T-helper 1 cell treated with Interleukin-12 subunit alpha and Interleukin-12 subunit beta and Interleukin-4 antibody, amounts not matched to agents 30 μg/mL and 1 μg/mL, for 36 hours (primary cell): Measurements from ENCODE around the gene PACSIN1.

ENCODE experiments used
- H3K27ac Mint-ChIP-seq: one replicate; pipeline ENCODE4 v1.8.0; 2021; ENCODE audit warnings: mild to moderate bottlenecking, mixed read lengths
- H3K27me3 Mint-ChIP-seq: one replicate; pipeline ENCODE4 v1.8.0; 2021; ENCODE audit warnings: low read depth, mixed read lengths
- H3K36me3 Mint-ChIP-seq: one replicate; pipeline ENCODE4 v1.8.0; 2021; ENCODE audit warnings: low read depth, mixed read lengths
- H3K4me1 Mint-ChIP-seq: one replicate; pipeline ENCODE4 v1.8.0; 2021; ENCODE audit warnings: low read depth, mixed read lengths
- H3K4me3 Mint-ChIP-seq: one replicate; pipeline ENCODE4 v1.8.0; 2021; ENCODE audit warnings: mild to moderate bottlenecking, moderate library complexity, mixed read lengths
- H3K9me3 Mint-ChIP-seq: one replicate; pipeline ENCODE4 v1.8.0; 2021; ENCODE audit warnings: mixed read lengths

The PACSIN1 gene, protein sequence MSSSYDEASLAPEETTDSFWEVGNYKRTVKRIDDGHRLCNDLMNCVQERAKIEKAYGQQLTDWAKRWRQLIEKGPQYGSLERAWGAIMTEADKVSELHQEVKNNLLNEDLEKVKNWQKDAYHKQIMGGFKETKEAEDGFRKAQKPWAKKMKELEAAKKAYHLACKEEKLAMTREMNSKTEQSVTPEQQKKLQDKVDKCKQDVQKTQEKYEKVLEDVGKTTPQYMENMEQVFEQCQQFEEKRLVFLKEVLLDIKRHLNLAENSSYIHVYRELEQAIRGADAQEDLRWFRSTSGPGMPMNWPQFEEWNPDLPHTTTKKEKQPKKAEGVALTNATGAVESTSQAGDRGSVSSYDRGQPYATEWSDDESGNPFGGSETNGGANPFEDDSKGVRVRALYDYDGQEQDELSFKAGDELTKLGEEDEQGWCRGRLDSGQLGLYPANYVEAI

DNA sequence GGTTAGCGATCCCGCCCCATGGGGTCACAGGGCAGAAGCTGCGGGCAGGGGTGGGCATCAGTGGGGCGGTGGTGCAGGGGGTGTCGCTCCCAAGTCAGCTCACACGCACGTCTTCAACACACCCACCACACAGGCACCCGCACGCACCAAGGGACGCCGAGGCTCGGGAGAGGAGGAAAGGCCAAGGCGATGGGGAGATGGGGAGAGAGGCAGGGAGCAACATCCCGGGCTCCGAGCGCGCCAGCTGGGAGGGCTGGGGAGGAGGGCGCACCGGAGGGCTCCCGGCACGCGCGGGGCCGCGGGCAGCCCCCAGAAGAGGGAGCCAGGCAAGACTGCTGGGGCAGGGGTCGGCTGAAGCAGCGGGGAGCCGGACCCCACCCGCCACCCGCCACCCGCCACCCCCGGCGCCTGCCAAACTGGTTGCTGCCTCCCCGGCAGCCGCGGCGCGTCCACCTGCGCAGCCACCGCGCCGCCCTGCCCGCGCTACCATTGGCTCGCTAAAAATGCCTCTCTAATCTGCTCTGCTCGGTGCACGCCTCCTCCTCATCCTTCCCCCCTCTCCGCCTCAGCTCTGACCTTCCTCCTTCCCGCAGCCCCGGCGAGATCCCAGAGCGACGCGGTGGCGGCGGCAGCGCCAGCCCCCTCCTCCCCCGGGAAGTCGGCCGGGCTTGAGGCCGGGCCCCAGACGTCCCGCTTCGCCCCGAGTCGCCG is at the start of gene PACSIN1:
Gene PACSIN1 (plus strand): TSS at position 546 of the 711 bp plus-strand sequence. CDS start 60,230 bp downstream, outside the sequence.
- Mint-ChIP-seq H3K4me1 (peaks cover 8% of the 10 kb centered on the region), H3K9me3 (no peaks in the 10 kb centered on the region), H3K27ac (no peak within 1 kb of the TSS), H3K27me3 (peaks cover 37% of the 10 kb centered on the region), H3K4me3 (peak within 1 kb of the TSS; percentile 42), H3K36me3 (no peaks in the 10 kb centered on the region)

DNA sequence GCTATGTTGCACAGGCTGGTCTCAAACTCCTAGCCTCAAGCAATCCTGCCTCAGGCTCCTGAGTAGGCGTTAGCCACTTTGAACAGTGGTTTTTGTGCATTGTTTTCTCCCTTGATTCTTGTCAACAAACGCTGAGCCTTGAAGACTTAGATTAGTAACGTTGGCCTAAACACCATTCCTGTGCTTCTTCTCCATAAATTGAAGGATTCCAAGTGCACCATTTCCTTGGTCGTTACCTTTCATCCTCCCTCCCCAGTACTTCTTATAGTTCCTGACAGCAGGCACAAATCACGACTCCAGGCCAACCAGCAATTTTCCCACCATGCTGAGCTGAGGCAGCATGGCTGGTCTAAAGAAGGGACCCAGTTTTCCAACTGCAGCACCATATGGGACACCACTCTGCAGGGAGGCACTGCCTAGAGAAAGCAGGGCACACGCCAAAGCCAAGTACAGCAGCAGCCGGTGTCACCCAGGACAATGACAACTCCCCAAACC is 49.0 kb upstream of the PACSIN1 start:
- no peak overlapping the region for H3K4me3 Mint-ChIP-seq
- peaks cover 52% of the 10 kb centered on the region for H3K36me3 Mint-ChIP-seq
- no peak overlapping the region for H3K27ac Mint-ChIP-seq

GRCh38 chr6:34418367-34418766 is 47.5 kb upstream of the PACSIN1 start:
- no peaks in the 10 kb centered on the region for H3K27me3 Mint-ChIP-seq

More for the DNA sequence above, 49.0 kb upstream of the PACSIN1 start:
- no peaks in the 10 kb centered on the region for H3K27me3 Mint-ChIP-seq
- H3K9me3 Mint-ChIP-seq, result no peaks in the 10 kb centered on the region
- peaks cover 8% of the 10 kb centered on the region for H3K4me1 Mint-ChIP-seq

DNA sequence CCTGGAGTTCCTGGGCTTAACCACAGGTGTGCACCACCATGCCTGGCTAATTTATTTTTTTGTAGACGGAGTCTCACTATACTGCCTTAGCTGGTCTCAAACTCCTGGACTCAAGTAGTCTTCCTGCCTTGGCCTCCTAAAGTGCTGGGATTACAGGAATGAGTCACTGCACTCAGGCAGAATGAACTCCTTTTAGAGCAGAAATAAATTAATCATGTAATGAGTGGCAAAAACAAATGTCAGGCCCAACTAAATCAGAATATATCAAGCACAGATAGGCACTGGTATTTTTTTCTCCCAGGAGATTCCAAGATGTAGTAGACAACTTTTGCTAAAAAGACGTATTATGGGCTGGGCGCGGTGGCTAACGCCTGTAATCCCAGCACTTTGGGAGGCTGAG is 42.6 kb upstream of the PACSIN1 start:
- Mint-ChIP-seq H3K27ac (no peak overlapping the region), H3K36me3 (peaks cover 45% of the 10 kb centered on the region), H3K4me1 (peaks cover 20% of the 10 kb centered on the region), H3K9me3 (no peaks in the 10 kb centered on the region), H3K27me3 (no peaks in the 10 kb centered on the region), H3K4me3 (no peak overlapping the region)

More at GRCh38 chr6:34418367-34418766, 47.5 kb upstream of the PACSIN1 start:
- Mint-ChIP-seq H3K36me3 (peaks cover 53% of the 10 kb centered on the region), H3K4me3 (no peak overlapping the region), H3K9me3 (no peaks in the 10 kb centered on the region), H3K27ac (no peak overlapping the region), H3K4me1 (peaks cover 11% of the 10 kb centered on the region)

GRCh38 chr6:34424200-34425131 is 41.4 kb upstream of the PACSIN1 start:
- H3K27ac Mint-ChIP-seq, result peak overlapping the region; percentile 97
- peaks cover 39% of the 10 kb centered on the region for H3K36me3 Mint-ChIP-seq
- no peaks in the 10 kb centered on the region for H3K9me3 Mint-ChIP-seq
- peaks cover 20% of the 10 kb centered on the region for H3K4me1 Mint-ChIP-seq
- H3K27me3 Mint-ChIP-seq, result no peaks in the 10 kb centered on the region
- peak overlapping the region; percentile 98 for H3K4me3 Mint-ChIP-seq

GRCh38 chr6:34425132-34425497 is 40.8 kb upstream of the PACSIN1 start:
- peak overlapping the region; percentile 97 for H3K27ac Mint-ChIP-seq
- H3K4me1 Mint-ChIP-seq, result peaks cover 18% of the 10 kb centered on the region
- no peaks in the 10 kb centered on the region for H3K9me3 Mint-ChIP-seq
- H3K27me3 Mint-ChIP-seq, result no peaks in the 10 kb centered on the region
- H3K4me3 Mint-ChIP-seq, result peak overlapping the region; percentile 98
- peaks cover 36% of the 10 kb centered on the region for H3K36me3 Mint-ChIP-seq

GRCh38 chr6:34425498-34426410 is 40.1 kb upstream of the PACSIN1 start, which contains the start of gene RPS10:
Gene RPS10, minus strand, starts transcription at chr6:34426069. Its CDS starts 848 bp downstream, at chr6:34425221.
- Mint-ChIP-seq H3K4me3 (peak within 1 kb of the TSS; percentile 98), H3K27me3 (no peaks in the 10 kb centered on the region), H3K27ac (peak within 1 kb of the TSS; percentile 97), H3K9me3 (no peaks in the 10 kb centered on the region), H3K36me3 (peaks cover 30% of the 10 kb centered on the region), H3K4me1 (peaks cover 18% of the 10 kb centered on the region)

DNA sequence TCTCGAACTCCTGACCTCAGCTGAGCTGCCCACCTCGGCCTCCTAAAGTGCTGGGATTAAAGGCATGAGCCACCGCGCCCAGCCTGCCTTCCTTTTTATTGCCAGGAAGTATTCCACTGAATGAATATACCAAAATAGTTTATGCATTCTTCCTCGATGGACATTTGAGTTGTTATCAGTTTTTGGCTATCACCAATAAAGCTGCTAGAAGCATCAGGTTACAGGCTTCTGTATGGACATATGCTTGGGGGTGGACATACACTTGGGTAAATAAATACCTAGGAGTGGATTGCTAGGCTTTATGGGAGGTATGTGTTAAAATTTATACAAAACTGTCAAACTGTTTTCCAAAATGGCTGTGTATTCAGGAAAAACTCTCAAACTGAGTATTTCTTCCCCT is 30.0 kb upstream of the PACSIN1 start:
- H3K9me3 Mint-ChIP-seq, result peaks cover 5% of the 10 kb centered on the region
- H3K27ac Mint-ChIP-seq, result no peak overlapping the region
- no peak overlapping the region for H3K4me3 Mint-ChIP-seq
- H3K36me3 Mint-ChIP-seq, result no peaks in the 10 kb centered on the region
- no peaks in the 10 kb centered on the region for H3K4me1 Mint-ChIP-seq
- H3K27me3 Mint-ChIP-seq, result no peaks in the 10 kb centered on the region

DNA sequence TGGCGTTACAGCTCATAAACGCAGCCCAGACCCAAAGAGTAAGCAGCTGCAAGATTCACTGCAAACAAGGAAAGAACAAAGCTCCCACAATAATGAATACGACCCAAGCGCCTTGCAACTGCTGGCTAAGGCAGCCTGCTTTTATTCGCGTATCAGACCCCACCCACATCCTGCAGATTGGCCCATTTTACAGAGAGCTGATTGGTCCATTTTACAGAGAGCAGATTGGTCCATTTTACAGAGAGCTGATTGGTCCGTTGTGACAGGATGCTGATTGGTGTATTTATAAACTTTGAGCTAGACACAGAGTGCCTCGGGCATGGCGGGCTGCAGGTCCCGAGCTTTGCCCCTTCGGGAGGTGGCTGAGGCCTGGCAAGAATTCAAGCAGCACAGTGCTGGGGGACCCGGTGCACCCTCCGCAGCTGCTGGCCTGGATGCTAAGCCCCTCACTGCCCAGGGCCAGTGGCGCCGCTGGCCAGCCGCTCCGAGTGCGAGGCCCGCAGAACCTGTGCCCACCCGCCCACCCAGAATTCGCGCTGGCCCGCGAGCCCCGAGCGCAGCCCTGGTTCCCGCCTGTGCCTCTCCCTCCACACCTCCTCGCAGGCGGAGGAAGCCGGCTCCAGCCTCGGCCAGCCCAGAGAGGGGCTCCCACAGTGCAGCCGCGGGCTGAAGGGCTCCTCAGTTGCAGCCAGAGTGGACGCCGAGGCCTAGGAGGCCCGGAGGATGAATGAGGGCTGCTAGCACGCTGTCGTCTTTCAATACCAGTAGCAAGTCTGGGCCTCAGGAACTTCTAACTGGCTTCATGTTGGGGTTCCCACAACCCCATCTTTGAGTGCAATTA is 28.9 kb upstream of the PACSIN1 start:
- Mint-ChIP-seq H3K4me1 (peaks cover 2% of the 10 kb centered on the region), H3K27me3 (no peaks in the 10 kb centered on the region), H3K4me3 (no peak overlapping the region), H3K27ac (no peak overlapping the region), H3K9me3 (peaks cover 5% of the 10 kb centered on the region), H3K36me3 (no peaks in the 10 kb centered on the region)

DNA sequence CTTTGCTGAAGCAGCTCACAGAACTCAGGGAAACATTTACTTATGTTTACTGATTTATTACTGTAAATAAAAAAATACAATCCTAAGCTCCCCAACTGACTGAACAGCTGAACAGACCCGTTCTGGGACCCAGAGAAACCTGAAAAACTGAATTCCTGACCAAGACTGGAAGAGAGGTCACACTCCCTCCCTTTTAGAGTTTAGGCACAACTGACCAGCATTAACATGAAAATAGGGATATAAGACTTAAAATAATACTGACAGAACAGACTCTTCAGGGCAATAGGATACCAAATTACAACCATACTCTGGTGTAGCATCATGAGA is 28.3 kb upstream of the PACSIN1 start:
- Mint-ChIP-seq H3K27ac (no peak overlapping the region), H3K9me3 (peaks cover 5% of the 10 kb centered on the region), H3K4me1 (peaks cover 2% of the 10 kb centered on the region), H3K27me3 (no peaks in the 10 kb centered on the region), H3K36me3 (no peaks in the 10 kb centered on the region), H3K4me3 (no peak overlapping the region)

GRCh38 chr6:34438705-34439104 is 27.2 kb upstream of the PACSIN1 start:
- H3K4me3 Mint-ChIP-seq, result no peak overlapping the region
- peaks cover 5% of the 10 kb centered on the region for H3K9me3 Mint-ChIP-seq
- H3K27me3 Mint-ChIP-seq, result no peaks in the 10 kb centered on the region
- H3K4me1 Mint-ChIP-seq, result peaks cover 2% of the 10 kb centered on the region
- no peak overlapping the region for H3K27ac Mint-ChIP-seq
- no peaks in the 10 kb centered on the region for H3K36me3 Mint-ChIP-seq

DNA sequence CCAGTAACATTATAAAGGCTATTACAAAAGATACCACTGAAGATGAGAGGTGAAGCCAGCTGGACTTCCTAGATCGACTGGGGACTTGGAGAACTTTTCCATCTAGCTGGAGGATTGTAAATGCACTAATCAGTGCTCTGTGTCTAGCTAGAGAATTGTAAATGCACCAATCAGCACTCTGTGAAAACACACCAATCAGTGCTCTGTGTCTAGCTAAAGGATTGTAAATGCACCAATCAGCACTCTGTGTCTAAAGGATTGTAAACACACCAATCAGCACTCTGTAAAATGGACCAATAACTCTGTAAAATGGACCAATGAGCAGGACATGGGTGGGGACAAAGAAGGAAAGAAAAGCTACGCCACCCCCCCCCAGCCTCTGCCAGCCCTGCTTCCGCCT is 26.4 kb upstream of the PACSIN1 start:
- Mint-ChIP-seq H3K36me3 (no peaks in the 10 kb centered on the region), H3K4me3 (no peak overlapping the region)

DNA sequence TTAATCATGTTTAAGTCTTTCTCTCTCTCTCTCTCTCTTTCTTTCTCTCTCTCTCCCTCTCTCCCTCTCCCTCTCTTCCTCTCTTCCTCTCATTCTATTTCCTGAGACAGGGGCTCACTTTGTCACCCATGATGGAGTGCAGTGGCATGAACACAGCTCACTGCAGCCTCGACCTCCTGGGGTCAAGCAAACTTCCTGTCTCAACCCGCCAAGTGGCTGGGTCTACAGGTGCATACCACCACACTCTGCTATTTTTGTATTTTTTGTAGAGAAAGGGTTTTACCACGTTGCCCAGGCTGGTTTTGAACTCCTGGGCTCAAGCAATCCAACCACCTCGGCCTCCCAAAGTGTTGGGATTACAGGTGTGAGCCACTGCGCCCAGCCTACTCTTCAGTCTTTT is 24.4 kb upstream of the PACSIN1 start:
- no peak overlapping the region for H3K4me3 Mint-ChIP-seq
- H3K36me3 Mint-ChIP-seq, result no peaks in the 10 kb centered on the region
- H3K27me3 Mint-ChIP-seq, result peaks cover 5% of the 10 kb centered on the region
- H3K9me3 Mint-ChIP-seq, result peaks cover 5% of the 10 kb centered on the region
- peaks cover 2% of the 10 kb centered on the region for H3K4me1 Mint-ChIP-seq
- H3K27ac Mint-ChIP-seq, result no peak overlapping the region

More for the DNA sequence above, 26.4 kb upstream of the PACSIN1 start:
- Mint-ChIP-seq H3K27me3 (no peaks in the 10 kb centered on the region), H3K4me1 (peaks cover 2% of the 10 kb centered on the region), H3K27ac (no peak overlapping the region), H3K9me3 (peaks cover 5% of the 10 kb centered on the region)
